ENCODE data around the gene RUVBL1.

RUVBL1 gene

GRCh38 chr3:128091586-128091985, 32.0 kb downstream of the RUVBL1 start:
- no peak for DNase-seq (ENCODE audit: low spot score)
- TF ChIP-seq CTCF (IDR thresholded peaks at IDR 0.05; ENCODE audit: extremely low read depth, missing control alignments): no peak

GRCh38 chr3:128089135-128089534, 34.5 kb downstream of the RUVBL1 start:
- no peak for TF ChIP-seq CTCF (IDR thresholded peaks at IDR 0.05; ENCODE audit: extremely low read depth, missing control alignments)
- DNase-seq (ENCODE audit: low spot score): no peak

- no peak for TF ChIP-seq CTCF (IDR thresholded peaks at IDR 0.05; ENCODE audit: extremely low read depth, missing control alignments)
- no peak for DNase-seq (ENCODE audit: low spot score)
These were observed 39.0 kb downstream of the RUVBL1 start for GRCh38 chr3:128084675-128085021.

- TF ChIP-seq CTCF (IDR thresholded peaks at IDR 0.05; ENCODE audit: extremely low read depth, missing control alignments): no peak
- no peak for DNase-seq (ENCODE audit: low spot score)
These were observed 39.5 kb downstream of the RUVBL1 start for GRCh38 chr3:128083980-128084674.

GRCh38 chr3:128083396-128083795, 40.2 kb downstream of the RUVBL1 start:
- no peak for DNase-seq (ENCODE audit: low spot score)
- no peak for TF ChIP-seq CTCF (IDR thresholded peaks at IDR 0.05; ENCODE audit: extremely low read depth, missing control alignments)

- no peak for DNase-seq (ENCODE audit: low spot score)
These were observed 41.1 kb downstream of the RUVBL1 start for GRCh38 chr3:128082546-128082945.

GRCh38 chr3:128081846-128082245, 41.8 kb downstream of the RUVBL1 start:
- no peak for DNase-seq (ENCODE audit: low spot score)
- no peak for TF ChIP-seq CTCF (IDR thresholded peaks at IDR 0.05; ENCODE audit: extremely low read depth, missing control alignments)

More at GRCh38 chr3:128082546-128082945, 41.1 kb downstream of the RUVBL1 start:
- no peak for TF ChIP-seq CTCF (IDR thresholded peaks at IDR 0.05; ENCODE audit: extremely low read depth, missing control alignments)

Measured in GM20000 (cell line).